H1 (cell line): ENCODE results near the gene AVL9.

Experiments
- BRCA1 ChIP-seq: IDR thresholded peaks from 2 replicates; pipeline ENCODE4 v1.6.1; 2012; ENCODE audit warnings: low read depth, low read length, improper control_type of control experiment
- EGR1 ChIP-seq: IDR thresholded peaks from 2 replicates; pipeline ENCODE4 v1.6.1; 2011; ENCODE audit warnings: low read depth, low read length, borderline replicate concordance
- POLR2AphosphoS5 ChIP-seq: IDR thresholded peaks from 2 replicates; pipeline ENCODE4 v1.6.1; 2011; ENCODE audit warnings: low read depth, low read length
- RNF2 ChIP-seq: fragments of 200-900, 300-1000 bp; sonication (generic); IDR thresholded peaks from 2 replicates; pipeline ENCODE4 v1.7.1; 2016; ENCODE audit warnings: borderline replicate concordance, low read depth, mild to moderate bottlenecking, antibody characterized with exemption, low read length; ENCODE audit not compliant: poor library complexity, severe bottlenecking; ENCODE audit errors: missing control alignments
- TEAD4 ChIP-seq: IDR thresholded peaks from 2 replicates; pipeline ENCODE4 v1.6.1; 2012; ENCODE audit warnings: low read depth, low read length, inconsistent platforms, mixed read lengths
- TF ChIP-seq, protein P1 (sequence below), 3 experiments: IDR thresholded peaks; 1 replicate in 2 of 3; 2 replicates in 1 of 3; pipeline versions ENCODE4 v1.5.1 to v1.6.1; 2011; ENCODE audit warnings: low read length in 3 of 3, mild to moderate bottlenecking in 3 of 3, inconsistent platforms in 2 of 3, low read depth in 1 of 3, moderate library complexity in 1 of 3; ENCODE audit not compliant: insufficient read depth in 1 of 3; ENCODE audit errors: control extremely low read depth in 1 of 3

DNA sequence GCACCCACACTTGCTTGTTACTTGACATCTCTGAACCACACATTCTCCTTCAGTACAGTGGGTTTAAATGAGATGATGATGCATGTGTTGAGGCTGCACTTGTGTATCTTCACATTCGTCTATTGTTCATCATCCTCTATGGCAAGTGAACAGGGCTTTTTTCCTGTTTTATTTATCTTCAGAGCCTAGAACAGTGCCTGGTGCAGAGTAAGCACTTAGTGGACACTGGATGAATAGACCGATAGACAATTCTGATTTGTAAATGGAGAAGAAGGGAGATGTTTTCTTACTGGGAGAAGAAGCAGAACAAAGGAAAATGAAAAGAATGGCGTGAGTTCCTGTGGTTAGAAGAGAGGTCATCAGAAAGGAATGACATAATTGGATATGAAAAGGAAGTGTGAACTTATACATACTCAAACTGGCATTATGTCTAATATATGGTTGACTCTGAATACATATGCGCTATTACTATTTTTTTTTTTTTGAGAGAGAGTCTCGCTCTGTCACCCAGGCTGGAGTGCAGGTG is 99.7 kb downstream of the AVL9 start:
- TF ChIP-seq, protein P1, sequence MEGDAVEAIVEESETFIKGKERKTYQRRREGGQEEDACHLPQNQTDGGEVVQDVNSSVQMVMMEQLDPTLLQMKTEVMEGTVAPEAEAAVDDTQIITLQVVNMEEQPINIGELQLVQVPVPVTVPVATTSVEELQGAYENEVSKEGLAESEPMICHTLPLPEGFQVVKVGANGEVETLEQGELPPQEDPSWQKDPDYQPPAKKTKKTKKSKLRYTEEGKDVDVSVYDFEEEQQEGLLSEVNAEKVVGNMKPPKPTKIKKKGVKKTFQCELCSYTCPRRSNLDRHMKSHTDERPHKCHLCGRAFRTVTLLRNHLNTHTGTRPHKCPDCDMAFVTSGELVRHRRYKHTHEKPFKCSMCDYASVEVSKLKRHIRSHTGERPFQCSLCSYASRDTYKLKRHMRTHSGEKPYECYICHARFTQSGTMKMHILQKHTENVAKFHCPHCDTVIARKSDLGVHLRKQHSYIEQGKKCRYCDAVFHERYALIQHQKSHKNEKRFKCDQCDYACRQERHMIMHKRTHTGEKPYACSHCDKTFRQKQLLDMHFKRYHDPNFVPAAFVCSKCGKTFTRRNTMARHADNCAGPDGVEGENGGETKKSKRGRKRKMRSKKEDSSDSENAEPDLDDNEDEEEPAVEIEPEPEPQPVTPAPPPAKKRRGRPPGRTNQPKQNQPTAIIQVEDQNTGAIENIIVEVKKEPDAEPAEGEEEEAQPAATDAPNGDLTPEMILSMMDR (IDR thresholded peaks at IDR 0.05; ENCODE audit: control extremely low read depth in 1 of 3, insufficient read depth in 1 of 3, low read depth in 1 of 3, low read length in 3 of 3) = no peak
- no peak for TF ChIP-seq POLR2AphosphoS5
- no peak for TF ChIP-seq RNF2
- no peak for TF ChIP-seq EGR1
- no peak for TF ChIP-seq BRCA1
- no peak for TF ChIP-seq TEAD4
